HG02571 (cell line): Measurements from ENCODE around the gene ZNF814.
A peak's percentile ranks its signal among the peaks of the same experiment; 100 is the strongest.
"Not testable (repeated sequence)": the region's sequence is repeated elsewhere in the genome, so short reads cannot be mapped to it uniquely, and the experiment has no call there.

Experiments used
- ATAC-seq: cut with Tn5 transposase; IDR thresholded peaks from one replicate; pipeline ENCODE4 v1.9.1; 2021; ENCODE audit warnings: mild to moderate bottlenecking, moderate library complexity; ENCODE audit not compliant: unreplicated experiment

The ZNF814 gene

GRCh38 chr19:57888560-57889231 is at the start of gene ZNF814:
Gene ZNF814 (minus strand): TSS chr19:57889037. CDS start chr19:57888802, 235 bp downstream.
- peak; percentile 51 for ATAC-seq

GRCh38 chr19:57935731-57936130 is 46.9 kb upstream of the ZNF814 start:
- ATAC-seq = no peak

GRCh38 chr19:57934820-57935665 is 46.2 kb upstream of the ZNF814 start, which contains the start of gene ZNF418:
Gene ZNF418 (minus strand): TSS chr19:57935402. CDS start chr19:57933822, 1,580 bp downstream.
- ATAC-seq = no peak

GRCh38 chr19:57927587-57927986 is 38.8 kb upstream of the ZNF814 start:
- ATAC-seq = no peak

- peak; percentile 97 for ATAC-seq
These were observed 27.5 kb upstream of the ZNF814 start, which contains the start of gene ZNF417 for GRCh38 chr19:57916168-57916995. Gene ZNF417 (minus strand): TSS chr19:57916592. CDS start chr19:57916411, 181 bp downstream.

GRCh38 chr19:57914531-57914930 is 25.7 kb upstream of the ZNF814 start:
- no peak for ATAC-seq

- ATAC-seq = no peak
These were observed 18.6 kb upstream of the ZNF814 start for GRCh38 chr19:57907394-57907793.

GRCh38 chr19:57905258-57905657 is 16.4 kb upstream of the ZNF814 start:
- no peak for ATAC-seq

GRCh38 chr19:57903618-57904184 is 14.9 kb upstream of the ZNF814 start:
- no peak for ATAC-seq

- ATAC-seq = no peak
These were observed 11.5 kb upstream of the ZNF814 start for GRCh38 chr19:57900311-57900710.

- ATAC-seq = not testable (repeated sequence)
These were observed 1.9 kb upstream of the ZNF814 start for GRCh38 chr19:57890706-57891105.

GRCh38 chr19:57888107-57888559 is 704 bp downstream of the ZNF814 start:
- no peak for ATAC-seq

- ATAC-seq = no peak
These were observed 1.5 kb downstream of the ZNF814 start for GRCh38 chr19:57887195-57887941.

GRCh38 chr19:57886046-57886445 is 2.8 kb downstream of the ZNF814 start:
- no peak for ATAC-seq

GRCh38 chr19:57873883-57874799 is 14.7 kb downstream of the ZNF814 start:
- ATAC-seq = not testable (repeated sequence)

GRCh38 chr19:57872450-57872849 is 16.4 kb downstream of the ZNF814 start:
- ATAC-seq = no peak

- ATAC-seq = no peak
These were observed 18.6 kb downstream of the ZNF814 start for GRCh38 chr19:57870225-57870624.

- not testable (repeated sequence) for ATAC-seq
These were observed 19.2 kb downstream of the ZNF814 start for GRCh38 chr19:57869655-57870054.
